Measurements from ENCODE around the gene DDX39A. TPM values are rescaled to one million over a fixed set of nuclear protein-coding genes. Genes with fewer than 3 reads are reported as not detected.
A peak's percentile ranks its signal among the peaks of the same experiment; 100 is the strongest.

DDX39A gene
- 80.7 and 85.8 TPM in 2 replicates for polyA plus RNA-seq (2013)

DNA sequence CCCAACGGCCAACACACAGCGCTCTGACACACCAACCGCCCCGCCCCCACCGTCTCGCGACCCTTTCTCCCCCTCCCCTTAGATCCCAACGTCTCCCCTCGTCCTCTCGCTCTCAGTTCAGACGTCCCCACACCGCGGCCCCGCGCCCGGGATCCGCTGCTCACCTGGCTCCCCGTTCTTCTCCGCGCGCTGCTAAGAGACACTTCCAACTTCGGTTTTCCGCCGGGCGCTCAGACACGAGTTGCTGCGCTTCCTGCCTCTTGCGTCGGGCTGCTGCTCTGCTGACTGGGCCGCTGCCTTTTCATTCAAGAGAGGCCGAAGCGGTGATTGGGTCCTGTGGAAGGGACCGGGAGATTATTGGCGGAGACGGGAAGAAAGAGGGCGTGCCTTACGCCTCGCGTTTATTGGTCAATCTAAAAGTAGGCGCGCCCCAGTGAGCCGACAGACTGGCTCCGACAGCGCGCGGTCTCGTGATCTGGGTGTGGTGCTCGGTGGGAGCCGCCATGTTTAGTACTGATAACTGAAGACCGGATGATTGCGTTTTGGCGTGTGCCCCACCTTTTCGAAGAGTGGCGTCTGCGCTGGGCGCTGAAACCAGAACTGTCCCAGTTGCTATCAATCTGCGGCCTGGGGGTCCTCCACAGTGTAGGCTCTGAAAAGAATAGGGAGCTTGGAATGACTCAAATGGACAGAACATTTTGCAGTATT lies at the start of gene DDX39A:
Gene DDX39A, minus strand, starts transcription at position 236 of the 708 bp plus-strand sequence. CDS start 6,121 bp downstream, outside the sequence.
- DNase-seq: peak; percentile 99
- Histone ChIP-seq H2BK120ac (ENCODE audit: insufficient read depth, low read length, poor library complexity) (peak within 1 kb of the TSS; percentile 76), H3K27ac (ENCODE audit: low read depth, low read length) (peak within 1 kb of the TSS; percentile 85), H2BK5ac (ENCODE audit: low read depth, low read length, poor library complexity) (peak within 1 kb of the TSS; percentile 86), H4K12ac (ENCODE audit: low read depth, low read length) (peak within 1 kb of the TSS; percentile 68), H4K8ac (ENCODE audit: low read depth, low read length) (peak within 1 kb of the TSS; percentile 93), H3K9ac (ENCODE audit: low read length) (peak within 1 kb of the TSS; percentile 97), H3K23ac (ENCODE audit: low read length) (no peak within 1 kb of the TSS), H3K14ac (ENCODE audit: low read length) (peak within 1 kb of the TSS; percentile 74), H3K4me1 (ENCODE audit: control insufficient read depth in 1 of 2, insufficient read depth in 2 of 2, low read length in 2 of 2) (peaks cover 2 to 11% of the 10 kb centered on the region in 2 experiments), H3K79me2 (ENCODE audit: control insufficient read depth, insufficient read depth, low read length, poor library complexity) (peaks cover 29% of the 10 kb centered on the region), H2AK5ac (ENCODE audit: low read length) (peak within 1 kb of the TSS; percentile 57), H3K4me2 (ENCODE audit: low read length) (peak within 1 kb of the TSS; percentile 66), H3K9me3 (ENCODE audit: insufficient read depth, low read depth, low read length) (no peaks in the 10 kb centered on the region), H3K4me3 (ENCODE audit: low read depth, low read length) (peak within 1 kb of the TSS; percentile 91), H3K36me3 (ENCODE audit: control insufficient read depth in 1 of 2, insufficient read depth in 2 of 2, low read length in 2 of 2) (peaks cover 2 to 7% of the 10 kb centered on the region in 2 experiments), H2BK12ac (ENCODE audit: low read length) (no peak within 1 kb of the TSS), H4K91ac (ENCODE audit: low read depth, low read length) (peak within 1 kb of the TSS; percentile 95), H3K27me3 (ENCODE audit: insufficient read depth, low read length) (no peaks in the 10 kb centered on the region), H2AFZ (ENCODE audit: insufficient read depth, low read length, poor library complexity) (peak within 1 kb of the TSS; percentile 81), H3K18ac (ENCODE audit: low read length) (peak within 1 kb of the TSS; percentile 87), H3K79me1 (ENCODE audit: low read length) (peaks cover 11% of the 10 kb centered on the region), H3K4ac (ENCODE audit: low read depth, low read length) (peak within 1 kb of the TSS; percentile 96)
- no CpG with 5 or more reads among the region's 57 CpGs for WGBS (ENCODE audit: extremely low coverage, insufficient coverage, insufficient read length)

DNA sequence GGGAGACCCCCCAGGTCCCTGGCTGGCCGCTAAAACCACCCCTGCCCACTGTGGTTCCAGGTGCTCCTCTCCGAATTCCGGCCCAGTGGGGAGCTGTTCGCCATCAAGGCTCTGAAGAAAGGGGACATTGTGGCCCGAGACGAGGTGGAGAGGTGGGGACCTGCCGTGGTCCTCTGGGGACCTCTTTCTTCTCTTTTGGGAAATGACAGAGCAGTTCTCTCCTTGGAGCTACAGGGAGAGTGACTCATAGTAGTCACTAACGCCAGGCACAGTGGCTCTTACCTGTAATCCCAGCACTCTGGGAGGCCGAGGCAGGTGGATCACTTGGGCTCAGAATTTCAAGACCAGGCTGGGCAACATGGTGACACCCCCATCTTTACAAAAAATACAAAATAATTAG lies 48.7 kb upstream of the DDX39A start:
- Histone ChIP-seq H3K79me1 (ENCODE audit: low read length) (no peaks in the 10 kb centered on the region), H2BK120ac (ENCODE audit: insufficient read depth, low read length, poor library complexity) (no peak overlapping the region), H3K36me3 (ENCODE audit: control insufficient read depth in 1 of 2, insufficient read depth in 2 of 2, low read length in 2 of 2) (peaks cover 2 to 3% of the 10 kb centered on the region in 2 experiments), H2BK12ac (ENCODE audit: low read length) (no peak overlapping the region), H2AK5ac (ENCODE audit: low read length) (no peak overlapping the region), H3K23ac (ENCODE audit: low read length) (no peak overlapping the region), H3K14ac (ENCODE audit: low read length) (no peak overlapping the region), H3K4me3 (ENCODE audit: low read depth, low read length) (no peak overlapping the region), H4K12ac (ENCODE audit: low read depth, low read length) (no peak overlapping the region), H3K4me1 (ENCODE audit: control insufficient read depth in 1 of 2, insufficient read depth in 2 of 2, low read length in 2 of 2) (peaks cover 0 to 9% of the 10 kb centered on the region in 2 experiments), H3K4me2 (ENCODE audit: low read length) (no peak overlapping the region), H3K9ac (ENCODE audit: low read length) (no peak overlapping the region), H3K4ac (ENCODE audit: low read depth, low read length) (no peak overlapping the region), H3K79me2 (ENCODE audit: control insufficient read depth, insufficient read depth, low read length, poor library complexity) (no peaks in the 10 kb centered on the region), H2BK5ac (ENCODE audit: low read depth, low read length, poor library complexity) (no peak overlapping the region), H3K18ac (ENCODE audit: low read length) (no peak overlapping the region), H3K27ac (ENCODE audit: low read depth, low read length) (no peak overlapping the region), H3K9me3 (ENCODE audit: insufficient read depth, low read depth, low read length) (peaks cover 2% of the 10 kb centered on the region), H4K91ac (ENCODE audit: low read depth, low read length) (no peak overlapping the region), H3K27me3 (ENCODE audit: insufficient read depth, low read length) (no peaks in the 10 kb centered on the region), H2AFZ (ENCODE audit: insufficient read depth, low read length, poor library complexity) (no peak overlapping the region), H4K8ac (ENCODE audit: low read depth, low read length) (no peak overlapping the region)
- WGBS (ENCODE audit: extremely low coverage, insufficient coverage, insufficient read length): no CpG with 5 or more reads among the region's 9 CpGs
- no peak for DNase-seq

DNA sequence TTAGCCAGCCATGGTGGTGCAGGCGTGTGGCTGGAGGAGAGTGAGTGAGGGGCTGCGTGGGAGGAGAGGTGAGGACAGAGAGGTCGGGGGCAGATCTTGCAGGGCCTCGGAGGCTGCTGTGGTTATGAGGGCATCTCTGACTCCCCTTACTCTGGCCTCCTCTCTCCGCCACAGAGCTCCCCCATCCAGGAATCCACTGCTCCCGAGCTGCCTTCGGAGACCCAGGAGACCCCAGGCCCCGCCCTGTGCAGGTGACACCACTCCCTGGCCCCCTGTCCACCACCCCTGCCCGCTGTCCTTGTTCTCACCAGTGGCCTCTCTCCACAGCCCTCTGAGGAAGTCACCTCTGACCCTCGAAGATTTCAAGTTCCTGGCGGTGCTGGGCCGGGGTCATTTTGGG lies 48.2 kb upstream of the DDX39A start:
- DNase-seq: no peak
- Histone ChIP-seq H3K9me3 (ENCODE audit: insufficient read depth, low read depth, low read length) (peaks cover 2% of the 10 kb centered on the region), H3K18ac (ENCODE audit: low read length) (no peak overlapping the region), H4K8ac (ENCODE audit: low read depth, low read length) (no peak overlapping the region), H3K23ac (ENCODE audit: low read length) (no peak overlapping the region), H3K36me3 (ENCODE audit: control insufficient read depth in 1 of 2, insufficient read depth in 2 of 2, low read length in 2 of 2) (peaks cover 2 to 3% of the 10 kb centered on the region in 2 experiments), H3K27me3 (ENCODE audit: insufficient read depth, low read length) (no peaks in the 10 kb centered on the region), H3K4me1 (ENCODE audit: control insufficient read depth in 1 of 2, insufficient read depth in 2 of 2, low read length in 2 of 2) (peaks cover 0 to 5% of the 10 kb centered on the region in 2 experiments), H3K79me1 (ENCODE audit: low read length) (no peaks in the 10 kb centered on the region), H3K9ac (ENCODE audit: low read length) (no peak overlapping the region), H3K4me3 (ENCODE audit: low read depth, low read length) (no peak overlapping the region), H4K12ac (ENCODE audit: low read depth, low read length) (no peak overlapping the region), H2BK120ac (ENCODE audit: insufficient read depth, low read length, poor library complexity) (no peak overlapping the region), H2AK5ac (ENCODE audit: low read length) (no peak overlapping the region), H3K4ac (ENCODE audit: low read depth, low read length) (no peak overlapping the region), H3K4me2 (ENCODE audit: low read length) (no peak overlapping the region), H3K27ac (ENCODE audit: low read depth, low read length) (no peak overlapping the region), H2BK12ac (ENCODE audit: low read length) (no peak overlapping the region), H3K14ac (ENCODE audit: low read length) (no peak overlapping the region), H2BK5ac (ENCODE audit: low read depth, low read length, poor library complexity) (no peak overlapping the region), H2AFZ (ENCODE audit: insufficient read depth, low read length, poor library complexity) (no peak overlapping the region), H4K91ac (ENCODE audit: low read depth, low read length) (no peak overlapping the region), H3K79me2 (ENCODE audit: control insufficient read depth, insufficient read depth, low read length, poor library complexity) (no peaks in the 10 kb centered on the region)
- WGBS (ENCODE audit: extremely low coverage, insufficient coverage, insufficient read length): no CpG with 5 or more reads among the region's 12 CpGs

DNA sequence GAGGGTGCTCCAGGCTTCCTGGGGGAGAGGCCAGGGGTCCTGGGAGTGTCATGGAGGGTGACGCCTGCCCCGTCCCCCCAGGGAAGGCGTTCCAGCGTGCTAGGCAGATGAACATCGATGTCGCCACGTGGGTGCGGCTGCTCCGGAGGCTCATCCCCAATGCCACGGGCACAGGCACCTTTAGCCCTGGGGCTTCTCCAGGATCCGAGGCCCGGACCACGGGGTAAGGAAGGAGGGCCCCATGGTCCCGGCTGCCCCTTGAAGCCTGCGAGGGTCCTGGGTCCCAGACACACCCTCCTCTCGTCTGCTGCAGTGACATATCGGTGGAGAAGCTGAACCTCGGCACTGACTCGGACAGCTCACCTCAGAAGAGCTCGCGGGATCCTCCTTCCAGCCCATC lies 44.6 kb upstream of the DDX39A start:
- no CpG with 5 or more reads among the region's 21 CpGs for WGBS (ENCODE audit: extremely low coverage, insufficient coverage, insufficient read length)
- Histone ChIP-seq H3K23ac (ENCODE audit: low read length) (no peak overlapping the region), H3K14ac (ENCODE audit: low read length) (no peak overlapping the region), H3K27me3 (ENCODE audit: insufficient read depth, low read length) (no peaks in the 10 kb centered on the region), H3K36me3 (ENCODE audit: control insufficient read depth in 1 of 2, insufficient read depth in 2 of 2, low read length in 2 of 2) (no peaks in the 10 kb centered on the region), H3K18ac (ENCODE audit: low read length) (no peak overlapping the region), H4K12ac (ENCODE audit: low read depth, low read length) (no peak overlapping the region), H2AFZ (ENCODE audit: insufficient read depth, low read length, poor library complexity) (no peak overlapping the region), H3K79me2 (ENCODE audit: control insufficient read depth, insufficient read depth, low read length, poor library complexity) (no peaks in the 10 kb centered on the region), H3K27ac (ENCODE audit: low read depth, low read length) (no peak overlapping the region), H3K4ac (ENCODE audit: low read depth, low read length) (no peak overlapping the region), H3K79me1 (ENCODE audit: low read length) (no peaks in the 10 kb centered on the region), H3K9me3 (ENCODE audit: insufficient read depth, low read depth, low read length) (no peaks in the 10 kb centered on the region), H2BK12ac (ENCODE audit: low read length) (no peak overlapping the region), H3K4me3 (ENCODE audit: low read depth, low read length) (no peak overlapping the region), H3K4me2 (ENCODE audit: low read length) (no peak overlapping the region), H3K4me1 (ENCODE audit: control insufficient read depth in 1 of 2, insufficient read depth in 2 of 2, low read length in 2 of 2) (peaks cover 0 to 3% of the 10 kb centered on the region in 2 experiments), H2BK5ac (ENCODE audit: low read depth, low read length, poor library complexity) (no peak overlapping the region), H4K8ac (ENCODE audit: low read depth, low read length) (no peak overlapping the region), H3K9ac (ENCODE audit: low read length) (no peak overlapping the region), H4K91ac (ENCODE audit: low read depth, low read length) (no peak overlapping the region), H2BK120ac (ENCODE audit: insufficient read depth, low read length, poor library complexity) (no peak overlapping the region), H2AK5ac (ENCODE audit: low read length) (no peak overlapping the region)
- DNase-seq: no peak

All from trophoblast cell (in vitro differentiated cells and primary cell).